HepG2 (cell line): ENCODE data around the gene CDKN3. TPM values are rescaled to one million over a fixed set of nuclear protein-coding genes. Genes with fewer than 3 reads are reported as not detected.

Experiments used
- KLF11 ChIP-seq: IDR thresholded peaks from 2 replicates; pipeline ENCODE4 v1.6.1; 2016; ENCODE audit warnings: missing compliant biosample characterization
- MAF1 ChIP-seq: sonication (generic); formaldehyde crosslinking; IDR thresholded peaks from 2 replicates; pipeline ENCODE4 v1.5.0; 2020; ENCODE audit warnings: missing genetic modification reagents, borderline replicate concordance
- MEIS2 ChIP-seq: sonication (generic); formaldehyde crosslinking; IDR thresholded peaks from 2 replicates; pipeline ENCODE4 v1.9.0; 2021; ENCODE audit warnings: mild to moderate bottlenecking, missing genetic modification reagents
- SNAI1 ChIP-seq: sonication (generic); formaldehyde crosslinking; IDR thresholded peaks from 2 replicates; pipeline ENCODE4 v1.5.0; 2020; ENCODE audit warnings: mild to moderate bottlenecking, missing genetic modification reagents, borderline replicate concordance
- ZFY ChIP-seq: sonication (generic); formaldehyde crosslinking; IDR thresholded peaks from 2 replicates; pipeline ENCODE4 v1.4.0; 2020; ENCODE audit warnings: missing genetic modification reagents
- ZIK1 ChIP-seq: sonication (generic); formaldehyde crosslinking; IDR thresholded peaks from 2 replicates; pipeline ENCODE4 v1.5.0; 2020; ENCODE audit warnings: mild to moderate bottlenecking, low read depth, missing genetic modification reagents, borderline replicate concordance
- ZNF160 ChIP-seq: sonication (generic); formaldehyde crosslinking; IDR thresholded peaks from 2 replicates; pipeline ENCODE4 v1.8.0; 2022; ENCODE audit warnings: mild to moderate bottlenecking, inconsistent platforms, missing genetic modification reagents
- ZNF337 ChIP-seq: sonication (generic); formaldehyde crosslinking; IDR thresholded peaks from 2 replicates; pipeline ENCODE4 v1.5.1; 2020; ENCODE audit warnings: missing genetic modification reagents, low read depth, mild to moderate bottlenecking, borderline replicate concordance
- ZNF383 ChIP-seq: sonication (generic); formaldehyde crosslinking; IDR thresholded peaks from 2 replicates; pipeline ENCODE4 v1.4.0; 2020; ENCODE audit warnings: missing genetic modification reagents, mild to moderate bottlenecking, borderline replicate concordance
- ZNF430 ChIP-seq: sonication (generic); formaldehyde crosslinking; IDR thresholded peaks from 2 replicates; pipeline ENCODE4 v1.9.0; 2021; ENCODE audit warnings: mild to moderate bottlenecking, missing genetic modification reagents
- ZNF570 ChIP-seq: sonication (generic); formaldehyde crosslinking; IDR thresholded peaks from 2 replicates; pipeline ENCODE4 v1.4.0; 2020; ENCODE audit warnings: mild to moderate bottlenecking, missing genetic modification reagents, borderline replicate concordance
- ZNF577 ChIP-seq: sonication (generic); formaldehyde crosslinking; IDR thresholded peaks from 2 replicates; pipeline ENCODE4 v1.4.0; 2020; ENCODE audit warnings: mild to moderate bottlenecking, low read depth, missing genetic modification reagents, borderline replicate concordance
- polyA plus RNA-seq, 8 experiments: library from polyadenylated mRNA; depleted of rRNA in 3 of 8; stranded (reverse) in 7 of 8; unstranded in 1 of 8; fragments of >200 nt; fragmentation: Illumina TruSeq in 4 of 8; extraction: Trizol in 4 of 8; gene quantifications; 2 replicates each; pipeline versions ENCODE4 v1.2.1 to v1.2.3, GENCODE V29; 2011 to 2016; ENCODE audit warnings: low read depth in 4 of 8, missing spikeins in 1 of 8, mixed read lengths in 1 of 8; ENCODE audit not compliant: insufficient read depth in 1 of 8
- total RNA-seq, 5 experiments: library from RNA; depleted of rRNA; stranded (reverse); fragments of >200 nt; fragmentation: Illumina TruSeq; extraction: Trizol; gene quantifications; 2 replicates each; pipeline ENCODE4 v1.2.3, GENCODE V29; 2016; ENCODE audit warnings: low read depth in 1 of 5
- TF ChIP-seq, protein P1 (sequence below): sonication (generic); formaldehyde crosslinking; conservative IDR thresholded peaks from 2 replicates; pipeline ENCODE4 v1.4.0; 2020; ENCODE audit warnings: missing genetic modification reagents
- TF ChIP-seq, protein P2 (sequence below): sonication (generic); formaldehyde crosslinking; IDR thresholded peaks from 2 replicates; pipeline ENCODE4 v1.4.0; 2020; ENCODE audit warnings: missing genetic modification reagents, low read depth, mild to moderate bottlenecking, borderline replicate concordance
- TF ChIP-seq, protein P3 (sequence below): sonication (generic); formaldehyde crosslinking; IDR thresholded peaks from 2 replicates; pipeline ENCODE4 v1.8.0; 2022; ENCODE audit warnings: missing genetic modification reagents, mild to moderate bottlenecking, moderate library complexity, borderline replicate concordance
- TF ChIP-seq, protein P4 (sequence below): IDR thresholded peaks from 2 replicates; pipeline ENCODE4 v1.6.1; 2018; ENCODE audit warnings: missing genetic modification reagents
- TF ChIP-seq, protein P5 (sequence below): sonication (generic); formaldehyde crosslinking; IDR thresholded peaks from 2 replicates; pipeline ENCODE4 v1.4.0; 2020; ENCODE audit warnings: missing genetic modification reagents
- TF ChIP-seq, protein P6 (sequence below): sonication (generic); formaldehyde crosslinking; IDR thresholded peaks from 2 replicates; pipeline ENCODE4 v1.8.1; 2023; ENCODE audit warnings: missing genetic modification reagents, mild to moderate bottlenecking, borderline replicate concordance
- TF ChIP-seq, protein P7 (sequence below): IDR thresholded peaks from 2 replicates; pipeline ENCODE4 v1.6.1; 2016; ENCODE audit warnings: low read depth, borderline replicate concordance

CDKN3 gene
- total and polyA plus RNA-seq, 2 of the 13 experiments (the other 11 are each of a cell fraction or from before 2014, with no cell fraction given) = 63.0 to 88.9 TPM

DNA sequence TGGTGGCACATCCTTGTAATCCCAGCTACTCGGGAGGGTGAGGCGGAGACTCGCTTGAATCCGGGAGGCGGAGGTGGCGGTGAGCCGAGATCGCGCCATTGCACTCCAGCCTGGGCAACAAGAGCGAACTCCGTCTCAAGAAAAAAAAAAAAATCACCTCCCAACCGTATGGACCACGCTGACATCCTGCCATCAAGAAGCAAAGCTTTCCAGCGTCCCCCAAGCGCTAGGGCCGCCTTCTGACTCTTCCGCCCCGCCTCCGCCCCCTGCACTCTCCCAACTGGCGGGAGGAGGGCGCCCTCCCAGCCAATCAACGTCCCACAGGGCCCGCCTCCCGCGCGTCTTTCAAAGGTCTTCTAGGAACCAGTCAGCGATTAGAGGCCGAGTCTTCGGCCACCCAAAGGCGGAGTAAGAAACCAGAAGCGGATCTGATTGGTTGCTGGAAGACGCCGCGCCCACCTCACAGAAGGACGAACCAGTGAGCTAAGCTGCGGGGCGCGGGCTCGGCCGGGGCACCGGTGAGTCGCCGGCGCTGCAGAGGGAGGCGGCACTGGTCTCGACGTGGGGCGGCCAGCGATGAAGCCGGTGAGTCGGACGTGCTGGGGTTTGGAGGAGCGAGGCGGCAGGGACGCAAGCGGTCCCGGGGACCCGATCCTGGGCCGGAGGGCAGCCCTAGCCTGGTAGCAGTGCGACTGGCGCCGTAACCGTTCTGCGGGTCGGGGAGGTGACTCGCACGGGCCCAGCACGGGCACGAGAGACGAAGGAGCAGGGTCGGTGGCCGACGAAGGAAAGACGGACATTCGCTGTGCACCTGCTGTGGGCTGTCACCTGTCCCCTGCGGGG lies at the start of gene CDKN3 (continued):
- TF ChIP-seq, protein P1, sequence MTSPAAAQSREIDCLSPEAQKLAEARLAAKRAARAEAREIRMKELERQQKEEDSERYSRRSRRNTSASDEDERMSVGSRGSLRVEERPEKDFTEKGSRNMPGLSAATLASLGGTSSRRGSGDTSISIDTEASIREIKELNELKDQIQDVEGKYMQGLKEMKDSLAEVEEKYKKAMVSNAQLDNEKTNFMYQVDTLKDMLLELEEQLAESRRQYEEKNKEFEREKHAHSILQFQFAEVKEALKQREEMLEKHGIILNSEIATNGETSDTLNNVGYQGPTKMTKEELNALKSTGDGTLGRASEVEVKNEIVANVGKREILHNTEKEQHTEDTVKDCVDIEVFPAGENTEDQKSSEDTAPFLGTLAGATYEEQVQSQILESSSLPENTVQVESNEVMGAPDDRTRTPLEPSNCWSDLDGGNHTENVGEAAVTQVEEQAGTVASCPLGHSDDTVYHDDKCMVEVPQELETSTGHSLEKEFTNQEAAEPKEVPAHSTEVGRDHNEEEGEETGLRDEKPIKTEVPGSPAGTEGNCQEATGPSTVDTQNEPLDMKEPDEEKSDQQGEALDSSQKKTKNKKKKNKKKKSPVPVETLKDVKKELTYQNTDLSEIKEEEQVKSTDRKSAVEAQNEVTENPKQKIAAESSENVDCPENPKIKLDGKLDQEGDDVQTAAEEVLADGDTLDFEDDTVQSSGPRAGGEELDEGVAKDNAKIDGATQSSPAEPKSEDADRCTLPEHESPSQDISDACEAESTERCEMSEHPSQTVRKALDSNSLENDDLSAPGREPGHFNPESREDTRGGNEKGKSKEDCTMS (CRISPR knock-in tag) = no peak
- no peak for TF ChIP-seq ZNF570 (CRISPR knock-in tag)
- no peak for TF ChIP-seq ZNF383
- TF ChIP-seq ZIK1 (CRISPR knock-in tag) = no peak
- TF ChIP-seq ZNF577 (CRISPR knock-in tag) = no peak
- TF ChIP-seq, protein P2, sequence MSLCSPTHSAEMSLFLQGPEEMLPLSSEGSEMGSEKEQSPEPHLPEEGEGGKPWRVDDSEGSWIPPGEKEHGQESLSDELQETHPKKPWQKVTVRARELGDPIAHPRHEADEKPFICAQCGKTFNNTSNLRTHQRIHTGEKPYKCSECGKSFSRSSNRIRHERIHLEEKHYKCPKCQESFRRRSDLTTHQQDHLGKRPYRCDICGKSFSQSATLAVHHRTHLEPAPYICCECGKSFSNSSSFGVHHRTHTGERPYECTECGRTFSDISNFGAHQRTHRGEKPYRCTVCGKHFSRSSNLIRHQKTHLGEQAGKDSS (CRISPR knock-in tag) = no peak
- TF ChIP-seq SNAI1 (CRISPR knock-in tag) = no peak
- TF ChIP-seq, protein P3, sequence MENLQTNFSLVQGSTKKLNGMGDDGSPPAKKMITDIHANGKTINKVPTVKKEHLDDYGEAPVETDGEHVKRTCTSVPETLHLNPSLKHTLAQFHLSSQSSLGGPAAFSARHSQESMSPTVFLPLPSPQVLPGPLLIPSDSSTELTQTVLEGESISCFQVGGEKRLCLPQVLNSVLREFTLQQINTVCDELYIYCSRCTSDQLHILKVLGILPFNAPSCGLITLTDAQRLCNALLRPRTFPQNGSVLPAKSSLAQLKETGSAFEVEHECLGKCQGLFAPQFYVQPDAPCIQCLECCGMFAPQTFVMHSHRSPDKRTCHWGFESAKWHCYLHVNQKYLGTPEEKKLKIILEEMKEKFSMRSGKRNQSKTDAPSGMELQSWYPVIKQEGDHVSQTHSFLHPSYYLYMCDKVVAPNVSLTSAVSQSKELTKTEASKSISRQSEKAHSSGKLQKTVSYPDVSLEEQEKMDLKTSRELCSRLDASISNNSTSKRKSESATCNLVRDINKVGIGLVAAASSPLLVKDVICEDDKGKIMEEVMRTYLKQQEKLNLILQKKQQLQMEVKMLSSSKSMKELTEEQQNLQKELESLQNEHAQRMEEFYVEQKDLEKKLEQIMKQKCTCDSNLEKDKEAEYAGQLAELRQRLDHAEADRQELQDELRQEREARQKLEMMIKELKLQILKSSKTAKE (CRISPR knock-in tag) = peak; percentile 53; the same call in 1 of the 2 replicates
- peak; percentile 74; the same call in 1 of the 2 replicates for TF ChIP-seq ZNF160 (CRISPR knock-in tag)
- TF ChIP-seq, protein P4, sequence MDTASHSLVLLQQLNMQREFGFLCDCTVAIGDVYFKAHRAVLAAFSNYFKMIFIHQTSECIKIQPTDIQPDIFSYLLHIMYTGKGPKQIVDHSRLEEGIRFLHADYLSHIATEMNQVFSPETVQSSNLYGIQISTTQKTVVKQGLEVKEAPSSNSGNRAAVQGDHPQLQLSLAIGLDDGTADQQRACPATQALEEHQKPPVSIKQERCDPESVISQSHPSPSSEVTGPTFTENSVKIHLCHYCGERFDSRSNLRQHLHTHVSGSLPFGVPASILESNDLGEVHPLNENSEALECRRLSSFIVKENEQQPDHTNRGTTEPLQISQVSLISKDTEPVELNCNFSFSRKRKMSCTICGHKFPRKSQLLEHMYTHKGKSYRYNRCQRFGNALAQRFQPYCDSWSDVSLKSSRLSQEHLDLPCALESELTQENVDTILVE (CRISPR knock-in tag) = no peak
- no peak for TF ChIP-seq MAF1 (CRISPR knock-in tag)
- TF ChIP-seq, protein P5, sequence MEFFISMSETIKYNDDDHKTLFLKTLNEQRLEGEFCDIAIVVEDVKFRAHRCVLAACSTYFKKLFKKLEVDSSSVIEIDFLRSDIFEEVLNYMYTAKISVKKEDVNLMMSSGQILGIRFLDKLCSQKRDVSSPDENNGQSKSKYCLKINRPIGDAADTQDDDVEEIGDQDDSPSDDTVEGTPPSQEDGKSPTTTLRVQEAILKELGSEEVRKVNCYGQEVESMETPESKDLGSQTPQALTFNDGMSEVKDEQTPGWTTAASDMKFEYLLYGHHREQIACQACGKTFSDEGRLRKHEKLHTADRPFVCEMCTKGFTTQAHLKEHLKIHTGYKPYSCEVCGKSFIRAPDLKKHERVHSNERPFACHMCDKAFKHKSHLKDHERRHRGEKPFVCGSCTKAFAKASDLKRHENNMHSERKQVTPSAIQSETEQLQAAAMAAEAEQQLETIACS = no peak
- TF ChIP-seq MEIS2 = 0 out of 2 replicates have a peak, but pooled peaks have one; percentile 15
- TF ChIP-seq, protein P6, sequence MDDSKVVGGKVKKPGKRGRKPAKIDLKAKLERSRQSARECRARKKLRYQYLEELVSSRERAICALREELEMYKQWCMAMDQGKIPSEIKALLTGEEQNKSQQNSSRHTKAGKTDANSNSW (CRISPR knock-in tag) = no peak
- TF ChIP-seq ZFY (CRISPR knock-in tag) = peak; percentile 83
- TF ChIP-seq, protein P7, sequence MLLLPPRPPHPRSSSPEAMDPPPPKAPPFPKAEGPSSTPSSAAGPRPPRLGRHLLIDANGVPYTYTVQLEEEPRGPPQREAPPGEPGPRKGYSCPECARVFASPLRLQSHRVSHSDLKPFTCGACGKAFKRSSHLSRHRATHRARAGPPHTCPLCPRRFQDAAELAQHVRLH = peak; percentile 53
- TF ChIP-seq KLF11 (CRISPR knock-in tag) = 0 out of 2 replicates have a peak, but pooled peaks have one; percentile 61
- TF ChIP-seq ZNF430 (CRISPR knock-in tag) = peak; percentile 40; the same call in 1 of the 2 replicates
- 0 out of 2 replicates have a peak, but pooled peaks have one; percentile 7 for TF ChIP-seq ZNF337 (CRISPR knock-in tag)
